ENCODE data around the gene HNRNPA2B1. TPM values are rescaled to one million over a fixed set of nuclear protein-coding genes. Genes with fewer than 3 reads are reported as not detected.

Gene HNRNPA2B1
- total RNA-seq, 4 donors from 2014 or later, result 148 to 256 (median 203) TPM

DNA sequence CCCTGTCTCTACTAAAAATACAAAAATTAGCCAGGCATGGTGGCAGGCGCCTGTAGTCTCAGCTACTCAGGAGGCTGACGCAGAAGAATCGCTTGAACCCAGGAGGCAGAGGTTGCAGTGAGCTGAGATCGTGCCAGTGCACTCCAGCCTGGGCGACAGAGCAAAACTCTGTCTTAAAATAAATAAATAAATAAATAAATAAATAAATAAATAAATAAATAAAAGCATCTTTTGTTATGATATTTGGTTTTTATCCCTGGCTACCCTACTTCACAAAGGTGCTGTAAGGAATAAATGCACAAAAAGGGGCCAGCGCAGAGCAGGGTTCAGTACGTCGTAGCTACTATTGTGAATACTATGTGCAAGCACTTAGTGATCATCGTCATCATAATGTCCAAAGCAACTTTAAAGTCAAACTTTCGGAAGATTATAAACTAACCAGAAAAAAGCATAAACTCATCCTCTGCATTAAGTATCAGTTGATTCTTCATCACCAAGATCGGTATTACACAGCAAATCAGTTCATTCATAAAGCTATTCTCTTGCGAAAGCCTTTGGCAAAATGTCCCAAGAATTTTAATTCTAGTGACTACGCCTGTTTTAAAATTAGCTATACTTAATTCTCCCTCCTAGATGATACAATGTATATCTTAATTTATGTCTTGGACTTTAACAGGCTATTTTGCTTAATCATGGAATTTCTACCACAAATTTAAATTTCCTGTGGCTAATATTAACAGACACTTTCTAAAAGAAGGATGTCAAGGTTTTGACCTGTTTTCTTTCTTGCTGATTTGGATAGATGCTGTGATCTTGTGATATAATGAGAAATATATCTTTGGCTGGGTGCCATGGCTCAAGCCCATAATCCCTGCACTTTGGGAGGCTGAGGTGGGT lies 56.1 kb downstream of the HNRNPA2B1 start:
- H3K4me1 ChIP-seq, result peaks cover 0 to 39% (median 0%) of the 10 kb centered on the region in 3 donors
- peak overlapping the region in 1 of 4 donors; percentile 29 for H3K27ac ChIP-seq
- DNase-seq, result no peak
- intact Hi-C loops (cut with DNase I), result loop anchor here (10.0 kb wide), 1 partner anchor 50 kb away; no protein-coding TSS in a partner anchor
- WGBS, 2 donors, result 72 to 74% methylated on average over 9 to 13 of the region's 13 CpGs
- no peaks in the 10 kb centered on the region for H3K9me3 ChIP-seq
- TF ChIP-seq, protein P1, sequence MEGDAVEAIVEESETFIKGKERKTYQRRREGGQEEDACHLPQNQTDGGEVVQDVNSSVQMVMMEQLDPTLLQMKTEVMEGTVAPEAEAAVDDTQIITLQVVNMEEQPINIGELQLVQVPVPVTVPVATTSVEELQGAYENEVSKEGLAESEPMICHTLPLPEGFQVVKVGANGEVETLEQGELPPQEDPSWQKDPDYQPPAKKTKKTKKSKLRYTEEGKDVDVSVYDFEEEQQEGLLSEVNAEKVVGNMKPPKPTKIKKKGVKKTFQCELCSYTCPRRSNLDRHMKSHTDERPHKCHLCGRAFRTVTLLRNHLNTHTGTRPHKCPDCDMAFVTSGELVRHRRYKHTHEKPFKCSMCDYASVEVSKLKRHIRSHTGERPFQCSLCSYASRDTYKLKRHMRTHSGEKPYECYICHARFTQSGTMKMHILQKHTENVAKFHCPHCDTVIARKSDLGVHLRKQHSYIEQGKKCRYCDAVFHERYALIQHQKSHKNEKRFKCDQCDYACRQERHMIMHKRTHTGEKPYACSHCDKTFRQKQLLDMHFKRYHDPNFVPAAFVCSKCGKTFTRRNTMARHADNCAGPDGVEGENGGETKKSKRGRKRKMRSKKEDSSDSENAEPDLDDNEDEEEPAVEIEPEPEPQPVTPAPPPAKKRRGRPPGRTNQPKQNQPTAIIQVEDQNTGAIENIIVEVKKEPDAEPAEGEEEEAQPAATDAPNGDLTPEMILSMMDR (IDR thresholded peaks at IDR 0.05), result no peak
- no peak for TF ChIP-seq POLR2A (IDR thresholded peaks at IDR 0.05)
- H3K27me3 ChIP-seq, result no peaks in the 10 kb centered on the region
- no peaks in the 10 kb centered on the region for H3K36me3 ChIP-seq
- no peak overlapping the region for H3K4me3 ChIP-seq

DNA sequence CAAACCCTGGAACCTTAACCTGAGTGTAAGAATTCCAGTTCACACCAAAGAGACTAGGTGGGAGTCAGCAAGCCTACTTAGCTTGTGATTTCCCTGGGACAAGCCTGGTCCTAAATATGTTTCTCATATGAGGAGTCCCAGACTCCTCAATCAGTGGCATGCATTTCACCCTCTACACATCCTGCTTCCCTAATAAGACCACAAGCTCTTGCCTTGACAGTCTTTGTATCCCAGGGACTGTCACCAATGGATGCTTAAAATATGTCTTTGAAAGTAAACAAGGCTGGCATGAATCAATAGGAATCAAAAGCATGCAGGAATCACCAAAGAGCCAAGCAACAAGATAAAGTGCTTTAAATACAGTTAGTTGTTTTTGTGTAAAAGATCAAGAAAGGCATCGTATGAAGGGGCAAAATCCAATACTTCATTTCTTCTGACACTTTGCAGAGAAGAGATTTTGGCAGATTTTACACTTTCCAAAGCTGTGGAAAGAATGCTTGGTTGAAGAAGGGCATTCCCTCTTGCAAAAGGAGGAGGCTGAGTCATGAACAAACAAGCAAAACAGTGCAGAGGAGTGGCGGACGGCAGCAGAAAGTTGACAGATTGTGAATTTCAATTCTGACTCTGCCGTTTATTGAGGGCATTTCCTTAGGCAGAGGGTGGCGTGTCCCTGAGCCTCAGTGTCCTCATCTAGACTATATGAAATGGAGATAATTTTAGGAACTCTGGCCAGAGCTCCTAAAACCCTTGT lies 57.1 kb downstream of the HNRNPA2B1 start:
- Histone ChIP-seq H3K4me3 (no peak overlapping the region), H3K27ac (peak overlapping the region in 1 of 4 donors; percentile 29)
- DNase-seq, result no peak

DNA sequence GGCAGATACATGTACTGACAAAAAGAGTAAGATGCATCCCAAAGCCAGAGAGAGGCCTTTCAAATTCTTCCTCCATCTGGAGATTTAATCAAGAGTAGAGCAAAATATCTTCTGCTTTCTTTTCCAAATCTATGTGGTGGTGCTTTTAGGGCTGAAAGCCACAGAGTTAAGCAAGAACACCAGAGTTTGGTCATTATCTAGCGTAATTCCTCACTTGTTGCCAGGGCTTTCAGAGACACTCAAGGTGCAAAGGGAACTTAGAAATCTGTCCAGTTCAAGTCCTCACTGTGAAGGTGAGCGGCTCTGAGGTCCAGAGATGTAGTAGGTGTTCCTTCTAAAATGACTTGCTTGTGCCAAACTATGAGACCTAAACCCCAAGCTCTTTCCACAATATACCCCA lies 59.5 kb downstream of the HNRNPA2B1 start:
- Histone ChIP-seq H3K9me3 (no peaks in the 10 kb centered on the region), H3K4me3 (no peak overlapping the region), H3K36me3 (no peaks in the 10 kb centered on the region), H3K27ac (no peak overlapping the region), H3K27me3 (no peaks in the 10 kb centered on the region), H3K4me1 (peaks cover 0 to 20% (median 0%) of the 10 kb centered on the region in 3 donors)
- intact Hi-C loops (cut with DNase I), result loop anchor here (10.0 kb wide), 1 partner anchor 46 kb away; no protein-coding TSS in a partner anchor
- 78 to 92% methylated on average over 2 of the region's 2 CpGs for WGBS, 2 donors
- no peak for DNase-seq
- TF ChIP-seq POLR2A (IDR thresholded peaks at IDR 0.05), result no peak
- TF ChIP-seq, protein P1 (IDR thresholded peaks at IDR 0.05), result no peak

More for the DNA sequence above, 57.1 kb downstream of the HNRNPA2B1 start:
- no peaks in the 10 kb centered on the region for H3K27me3 ChIP-seq
- intact Hi-C loops (cut with DNase I), result loop anchor here (10.0 kb wide), 1 partner anchor 49 kb away; no protein-coding TSS in a partner anchor
- peaks cover 0 to 38% (median 0%) of the 10 kb centered on the region in 3 donors for H3K4me1 ChIP-seq
- TF ChIP-seq, protein P1 (IDR thresholded peaks at IDR 0.05), result no peak
- TF ChIP-seq POLR2A (IDR thresholded peaks at IDR 0.05), result no peak
- no peaks in the 10 kb centered on the region for H3K36me3 ChIP-seq
- 26 to 44% methylated on average over 5 of the region's 5 CpGs for WGBS, 2 donors
- H3K9me3 ChIP-seq, result no peaks in the 10 kb centered on the region

DNA sequence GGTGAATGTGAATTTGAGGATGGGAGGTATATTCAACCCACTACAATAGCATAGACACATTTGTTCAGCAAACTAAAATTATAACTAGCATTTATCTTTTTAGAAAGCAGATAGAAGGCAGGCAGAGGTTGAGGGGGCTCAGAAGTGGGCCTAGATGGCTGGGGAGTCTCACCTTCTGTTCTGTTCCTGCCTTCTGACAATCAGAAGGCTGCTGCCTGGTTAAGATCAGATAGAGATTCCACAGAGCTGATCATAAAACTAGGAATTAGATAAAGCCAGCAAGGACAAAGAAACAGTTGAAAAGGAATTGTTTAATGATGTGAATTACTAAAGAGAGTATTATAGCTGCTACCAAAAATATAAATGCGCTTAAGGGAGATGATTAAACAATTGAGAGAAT lies 60.2 kb downstream of the HNRNPA2B1 start:
- 97 to 100% methylated on average over 1 of the region's 1 CpG for WGBS, 2 donors
- intact Hi-C loops (cut with DNase I), result loop anchor here (10.0 kb wide), 1 partner anchor 46 kb away; no protein-coding TSS in a partner anchor
- no peak for TF ChIP-seq POLR2A (IDR thresholded peaks at IDR 0.05)
- TF ChIP-seq, protein P1 (IDR thresholded peaks at IDR 0.05), result no peak
- Histone ChIP-seq H3K4me3 (no peak overlapping the region), H3K4me1 (peaks cover 0 to 20% (median 0%) of the 10 kb centered on the region in 3 donors), H3K27ac (no peak overlapping the region), H3K36me3 (no peaks in the 10 kb centered on the region), H3K27me3 (no peaks in the 10 kb centered on the region), H3K9me3 (no peaks in the 10 kb centered on the region)
- DNase-seq, result no peak

Other genes starting within 250 kb of the HNRNPA2B1 start
- 1 to 10 TPM; 2.0 to 8.4 (median 5.6) TPM for gene NFE2L3, start 48.5 kb downstream of the HNRNPA2B1 start, total RNA-seq
- 10 to 100 TPM; 24.6 to 85.3 (median 74.2) TPM for gene CBX3, start 999 bp upstream of the HNRNPA2B1 start, total RNA-seq
- gene SNX10, start 91.1 kb upstream of the HNRNPA2B1 start, total RNA-seq, result 1 to 10 TPM in 3 of 4 donors, not detected in 1; 2.7 to 7.4 (median 3.6) TPM

All from esophagus squamous epithelium (tissue), 5 donors.